GM13977 (cell line): ENCODE results near the gene GUCY2D.
"Not testable (repeated sequence)": the region's sequence is repeated elsewhere in the genome, so short reads cannot be mapped to it uniquely, and the experiment has no call there.

ENCODE experiments used
- DNase-seq: peaks from one replicate; pipeline ENCODE4 v3.0.0; 2012; ENCODE audit warnings: low spot score
- CTCF ChIP-seq: IDR thresholded peaks from 2 replicates; pipeline ENCODE4 v1.5.1; 2012; ENCODE audit warnings: mild to moderate bottlenecking, control low read depth; ENCODE audit not compliant: insufficient read depth; ENCODE audit errors: extremely low read depth, missing control alignments
- in situ Hi-C: fragments of 300-500 bp; cut with MboI; formaldehyde crosslinking; loops from one replicate; pipeline ENCODE4 v1.12.0; 2022; ENCODE audit warnings: low sequenced_read_pairs, low pct_unique_long_range_greater_than_20kb, mixed read lengths, inconsistent platforms; ENCODE audit not compliant: unreplicated experiment

Gene GUCY2D

GRCh38 chr17:8021565-8022359 is 19.3 kb downstream of the GUCY2D start:
- in situ Hi-C loops = no loop called here
- no peak for DNase-seq
- TF ChIP-seq CTCF = no peak

GRCh38 chr17:8022360-8023003 is 20.1 kb downstream of the GUCY2D start:
- in situ Hi-C loops = no loop called here
- DNase-seq = no peak

GRCh38 chr17:8024161-8024560 is 21.7 kb downstream of the GUCY2D start:
- DNase-seq, in situ Hi-C loops: not testable (repeated sequence)

More at GRCh38 chr17:8022360-8023003, 20.1 kb downstream of the GUCY2D start:
- no peak for TF ChIP-seq CTCF

- DNase-seq = no peak
- in situ Hi-C loops = no loop called here
- TF ChIP-seq CTCF = no peak
Observed at GRCh38 chr17:8025176-8025911, 22.9 kb downstream of the GUCY2D start.

GRCh38 chr17:8029121-8029520 is 26.7 kb downstream of the GUCY2D start:
- no peak for DNase-seq
- in situ Hi-C loops = no loop called here
- TF ChIP-seq CTCF = no peak

- no peak for DNase-seq
- TF ChIP-seq CTCF = no peak
- in situ Hi-C loops = no loop called here
Observed at GRCh38 chr17:8031261-8031661, 28.8 kb downstream of the GUCY2D start.
